ENCODE results near the gene LEMD2. TPM values are rescaled to one million over a fixed set of nuclear protein-coding genes. Genes with fewer than 3 reads are reported as not detected.

The LEMD2 gene
- total and polyA plus RNA-seq, 5 donors, result 29.5 to 34.6 (median 33.2) TPM

DNA sequence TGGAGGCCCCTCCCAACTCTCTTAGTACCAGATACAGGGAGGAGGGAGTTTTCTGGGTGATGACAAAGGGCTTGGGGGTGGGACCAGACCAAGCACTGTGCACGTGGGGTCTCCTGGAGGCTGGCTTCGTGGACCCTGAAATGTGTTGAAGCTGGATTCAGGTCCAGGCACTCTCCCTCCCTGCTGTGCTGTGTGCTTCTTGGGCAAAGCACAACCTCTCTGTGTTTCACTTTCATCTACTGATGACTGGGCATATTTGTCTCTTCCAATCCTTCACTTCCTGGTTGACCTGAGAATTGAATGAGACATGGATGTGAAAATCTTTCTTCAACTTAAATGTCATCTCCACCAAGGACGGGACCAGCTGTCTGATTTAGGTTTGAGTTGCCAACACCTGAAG lies 29.4 kb upstream of the LEMD2 start:
- no peak for DNase-seq
- Histone ChIP-seq H3K4me1 (ENCODE audit: control insufficient read depth, insufficient read depth, low read length) (no peaks in the 10 kb centered on the region), H3K4me3 (ENCODE audit: low read length) (no peak overlapping the region), H3K9me3 (ENCODE audit: control insufficient read depth, low read length) (no peaks in the 10 kb centered on the region), H3K27me3 (ENCODE audit: control insufficient read depth, insufficient read depth) (no peaks in the 10 kb centered on the region), H3K27ac (ENCODE audit: low read length) (no peak overlapping the region)
- ATAC-seq, result no peak
- WGBS, result 62% methylated on average over 3 of the region's 3 CpGs
- intact Hi-C loops (cut with DNase I), result no loop called here

DNA sequence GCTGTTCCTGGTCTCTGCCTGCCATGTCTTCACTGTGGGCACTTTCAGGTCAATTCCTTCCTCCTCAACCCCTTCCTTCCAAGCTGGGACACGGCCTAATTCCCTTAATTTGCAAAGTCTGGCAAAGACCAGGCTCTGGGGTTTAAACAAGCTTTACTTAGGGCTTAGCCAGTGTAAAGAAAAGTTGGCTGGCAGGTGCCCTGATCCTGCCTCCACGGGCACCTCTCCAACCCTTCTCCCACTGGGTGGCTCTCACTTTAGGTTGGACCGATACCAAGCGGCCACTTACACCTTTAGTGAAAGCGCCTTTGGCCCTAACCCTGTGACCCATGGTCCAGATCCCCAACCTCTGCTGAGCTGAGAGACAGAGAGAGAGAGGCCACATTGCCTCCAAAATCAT lies 28.6 kb upstream of the LEMD2 start:
- 74% methylated on average over 5 of the region's 5 CpGs for WGBS

DNA sequence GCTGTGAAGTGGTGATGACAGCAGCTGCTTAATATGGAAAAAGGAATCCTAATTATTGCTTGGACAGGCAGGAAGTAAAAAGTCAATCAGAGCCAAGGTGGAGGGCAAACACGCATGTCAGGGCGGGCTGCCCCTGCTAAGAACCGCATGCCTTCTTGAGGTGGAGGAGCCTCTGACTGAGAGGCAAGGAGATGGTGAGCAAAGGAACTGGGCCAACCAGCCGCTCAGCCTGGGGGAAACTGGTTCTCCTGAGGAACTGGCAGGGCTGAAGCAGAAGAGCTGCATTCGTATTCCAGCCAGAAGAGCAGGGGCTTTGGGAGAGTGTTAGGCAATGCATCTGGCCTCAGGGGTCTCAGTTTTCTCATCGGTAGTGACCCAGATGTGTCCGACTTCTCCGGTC lies 28.0 kb upstream of the LEMD2 start:
- intact Hi-C loops (cut with DNase I), result no loop called here
- ATAC-seq (no peak), DNase-seq (no peak)
- no peaks in the 10 kb centered on the region for H3K9me3 ChIP-seq (ENCODE audit: control insufficient read depth, low read length)
- 69% methylated on average over 8 of the region's 8 CpGs for WGBS
- H3K4me3 ChIP-seq (ENCODE audit: low read length), result no peak overlapping the region
- H3K4me1 ChIP-seq (ENCODE audit: control insufficient read depth, insufficient read depth, low read length), result no peaks in the 10 kb centered on the region
- no peak overlapping the region for H3K27ac ChIP-seq (ENCODE audit: low read length)
- no peaks in the 10 kb centered on the region for H3K27me3 ChIP-seq (ENCODE audit: control insufficient read depth, insufficient read depth)

More for the DNA sequence above, 28.6 kb upstream of the LEMD2 start:
- Histone ChIP-seq H3K4me1 (ENCODE audit: control insufficient read depth, insufficient read depth, low read length) (no peaks in the 10 kb centered on the region), H3K27ac (ENCODE audit: low read length) (no peak overlapping the region), H3K9me3 (ENCODE audit: control insufficient read depth, low read length) (no peaks in the 10 kb centered on the region), H3K4me3 (ENCODE audit: low read length) (no peak overlapping the region), H3K27me3 (ENCODE audit: control insufficient read depth, insufficient read depth) (no peaks in the 10 kb centered on the region)
- intact Hi-C loops (cut with DNase I), result no loop called here
- no peak for DNase-seq
- ATAC-seq, result no peak

DNA sequence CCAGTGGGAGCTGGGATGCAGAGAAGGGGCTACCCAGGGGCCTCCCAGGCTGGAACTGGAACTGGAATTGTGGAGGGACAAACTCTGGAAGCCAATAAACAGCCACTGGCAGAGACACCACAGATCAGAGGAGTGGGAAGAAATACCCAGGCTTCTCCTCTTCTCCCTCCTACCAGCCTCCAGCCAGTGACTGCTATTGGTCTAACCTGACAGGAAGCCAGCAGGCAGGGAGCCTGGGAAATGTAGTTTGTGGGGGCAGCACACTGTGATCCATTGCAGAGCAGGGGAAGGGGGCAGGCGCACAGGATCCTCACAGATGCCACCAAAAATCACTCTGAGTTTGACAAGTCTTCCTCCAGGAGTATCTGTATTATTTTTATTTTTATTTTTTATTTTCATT lies 26.9 kb upstream of the LEMD2 start:
- no peak for DNase-seq
- H3K27ac ChIP-seq (ENCODE audit: low read length), result no peak overlapping the region
- intact Hi-C loops (cut with DNase I), result no loop called here
- H3K4me1 ChIP-seq (ENCODE audit: control insufficient read depth, insufficient read depth, low read length), result no peaks in the 10 kb centered on the region
- H3K9me3 ChIP-seq (ENCODE audit: control insufficient read depth, low read length), result no peaks in the 10 kb centered on the region
- ATAC-seq, result no peak
- H3K4me3 ChIP-seq (ENCODE audit: low read length), result no peak overlapping the region
- WGBS, result 19% methylated on average over 1 of the region's 1 CpG
- no peaks in the 10 kb centered on the region for H3K27me3 ChIP-seq (ENCODE audit: control insufficient read depth, insufficient read depth)

DNA sequence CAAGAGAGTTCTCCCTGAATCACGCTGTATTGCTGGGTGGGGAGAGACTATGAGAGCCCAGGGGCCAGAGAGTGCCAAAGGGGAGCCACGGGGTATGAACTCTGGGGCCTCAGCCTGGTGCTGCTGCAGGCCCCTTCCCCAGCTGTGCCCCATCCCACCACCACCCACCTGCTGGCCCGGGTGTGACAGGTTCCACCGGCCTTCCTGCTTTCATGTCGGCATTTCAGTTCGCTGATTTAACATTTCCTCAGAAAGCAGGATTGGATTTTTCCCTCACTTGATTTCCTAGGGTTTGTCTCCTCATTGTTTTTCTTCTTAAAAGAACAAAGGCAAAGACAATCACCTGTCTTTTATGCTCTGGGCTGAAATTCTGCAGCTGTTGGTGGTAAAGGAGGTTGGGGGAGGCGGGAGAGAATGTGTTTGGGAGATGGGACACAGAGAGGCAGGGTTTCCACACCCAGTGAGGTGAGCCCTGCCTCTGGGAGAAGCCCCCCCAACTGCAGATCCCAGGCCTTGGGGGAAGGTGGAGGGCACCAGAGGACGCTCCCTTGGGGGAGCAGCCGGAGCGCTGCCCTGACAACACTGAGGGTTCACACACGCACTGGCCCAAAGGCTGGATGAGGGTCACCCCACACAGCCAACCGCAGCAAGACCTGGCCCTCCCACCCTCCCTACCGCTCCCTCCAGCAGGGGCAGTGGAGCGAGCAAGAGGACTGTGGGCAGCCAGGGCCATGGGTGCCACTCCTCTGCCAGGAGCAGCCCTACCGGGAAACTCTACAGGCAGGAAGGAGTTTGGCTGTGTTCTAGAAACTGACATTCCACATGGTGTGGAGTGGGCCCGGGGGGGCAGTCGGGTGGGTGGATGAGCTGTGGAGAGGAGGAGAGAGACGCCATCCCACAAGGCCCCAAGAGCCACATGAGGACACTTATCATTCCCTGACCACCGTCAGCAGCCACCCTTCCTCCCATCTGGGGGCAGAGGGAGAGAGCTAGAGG lies 25.4 kb upstream of the LEMD2 start:
- ATAC-seq, result no peak
- WGBS, result 67% methylated on average over 19 of the region's 19 CpGs
- Histone ChIP-seq H3K4me1 (ENCODE audit: control insufficient read depth, insufficient read depth, low read length) (no peaks in the 10 kb centered on the region), H3K27me3 (ENCODE audit: control insufficient read depth, insufficient read depth) (no peaks in the 10 kb centered on the region), H3K4me3 (ENCODE audit: low read length) (no peak overlapping the region), H3K27ac (ENCODE audit: low read length) (no peak overlapping the region), H3K9me3 (ENCODE audit: control insufficient read depth, low read length) (no peaks in the 10 kb centered on the region)
- intact Hi-C loops (cut with DNase I), result no loop called here
- DNase-seq, result no peak

DNA sequence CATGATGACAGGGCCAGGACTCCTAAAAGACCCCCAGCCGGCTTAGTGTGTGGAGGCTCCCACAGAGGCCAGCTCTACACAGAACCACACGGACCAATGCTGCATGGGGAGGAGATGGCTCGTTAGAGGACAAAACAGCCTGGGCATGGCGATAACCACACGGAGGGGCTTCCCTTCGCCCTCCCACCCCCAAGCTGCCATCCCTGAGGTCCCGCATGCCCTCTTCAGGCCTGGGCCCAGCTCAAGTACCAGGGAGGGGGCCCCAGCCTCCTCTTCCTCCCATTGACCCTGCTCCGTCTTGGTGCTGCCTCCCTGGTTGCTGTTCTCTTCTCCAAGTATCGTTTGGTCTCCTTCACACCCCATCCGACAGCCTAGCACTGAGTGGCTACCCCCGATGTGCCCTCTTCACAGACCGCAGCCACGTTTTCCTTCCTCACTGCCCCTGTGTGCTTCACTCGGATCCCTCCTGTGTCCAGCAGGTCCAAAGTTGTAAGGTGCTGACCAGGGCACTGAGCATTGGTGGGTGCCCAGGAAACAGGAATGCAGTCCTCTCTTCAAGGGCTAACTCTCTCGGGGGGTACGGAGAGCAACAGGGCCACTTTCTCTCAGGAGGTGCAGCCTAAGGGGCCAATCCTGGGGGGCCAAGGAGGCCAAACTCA lies 24.4 kb upstream of the LEMD2 start:
- Histone ChIP-seq H3K4me3 (ENCODE audit: low read length) (no peak overlapping the region), H3K4me1 (ENCODE audit: control insufficient read depth, insufficient read depth, low read length) (no peaks in the 10 kb centered on the region), H3K27me3 (ENCODE audit: control insufficient read depth, insufficient read depth) (no peaks in the 10 kb centered on the region), H3K27ac (ENCODE audit: low read length) (no peak overlapping the region), H3K9me3 (ENCODE audit: control insufficient read depth, low read length) (no peaks in the 10 kb centered on the region)
- 62% methylated on average over 16 of the region's 16 CpGs for WGBS
- DNase-seq, result no peak
- ATAC-seq, result no peak
- intact Hi-C loops (cut with DNase I), result no loop called here

DNA sequence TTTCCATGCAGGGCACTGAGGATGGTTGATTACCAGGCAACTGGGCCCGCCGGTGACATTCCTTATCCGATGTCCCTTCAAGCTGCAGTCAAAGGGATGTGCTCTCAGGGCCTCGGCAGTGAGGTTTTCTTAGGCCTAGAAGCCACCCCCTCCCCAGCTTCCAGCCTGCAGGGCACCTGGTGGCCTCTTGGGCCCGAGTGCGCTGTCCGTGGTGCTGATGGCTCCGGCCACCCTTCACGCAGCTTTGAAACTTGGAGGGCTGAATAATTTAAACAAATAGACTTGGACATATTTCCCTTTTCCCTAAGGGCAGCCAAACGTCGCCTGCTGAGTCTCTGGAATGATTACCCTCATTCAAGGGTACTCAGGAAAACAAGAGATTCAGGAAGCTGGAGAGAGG lies 23.7 kb upstream of the LEMD2 start:
- intact Hi-C loops (cut with DNase I), result no loop called here
- WGBS, result 4% methylated on average over 11 of the region's 11 CpGs
- Histone ChIP-seq H3K9me3 (ENCODE audit: control insufficient read depth, low read length) (no peaks in the 10 kb centered on the region), H3K27me3 (ENCODE audit: control insufficient read depth, insufficient read depth) (no peaks in the 10 kb centered on the region), H3K4me3 (ENCODE audit: low read length) (no peak overlapping the region), H3K27ac (ENCODE audit: low read length) (no peak overlapping the region), H3K4me1 (ENCODE audit: control insufficient read depth, insufficient read depth, low read length) (no peaks in the 10 kb centered on the region)
- peak in 1 of 2 donors; percentile 21 for ATAC-seq
- peak; percentile 41 to 80 (median 75) for DNase-seq

DNA sequence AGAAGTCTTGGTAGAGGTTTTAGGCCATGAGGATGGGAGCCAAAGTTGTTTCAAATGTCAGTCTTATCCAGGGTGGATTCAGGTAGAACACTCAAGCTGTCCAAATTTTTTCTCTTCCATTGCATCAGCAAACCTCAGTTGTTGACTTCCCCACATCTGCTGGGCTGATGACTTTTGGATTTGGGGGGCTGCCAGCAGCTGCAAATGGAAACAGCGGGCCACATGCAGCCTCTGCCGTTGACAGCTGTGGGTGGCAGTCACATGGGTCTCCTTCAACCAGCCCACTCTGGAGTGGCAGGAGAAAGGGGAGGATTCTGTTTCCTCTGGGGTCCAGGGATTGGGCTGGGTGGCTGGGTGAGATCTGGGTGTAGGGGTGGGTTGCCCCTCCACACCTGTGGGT lies 20.7 kb upstream of the LEMD2 start:
- Histone ChIP-seq H3K9me3 (ENCODE audit: control insufficient read depth, low read length) (no peaks in the 10 kb centered on the region), H3K4me3 (ENCODE audit: low read length) (no peak overlapping the region), H3K27me3 (ENCODE audit: control insufficient read depth, insufficient read depth) (no peaks in the 10 kb centered on the region), H3K4me1 (ENCODE audit: control insufficient read depth, insufficient read depth, low read length) (no peaks in the 10 kb centered on the region), H3K27ac (ENCODE audit: low read length) (no peak overlapping the region)
- no peak for DNase-seq
- intact Hi-C loops (cut with DNase I), result no loop called here
- 18% methylated on average over 2 of the region's 2 CpGs for WGBS
- ATAC-seq, result no peak

DNA sequence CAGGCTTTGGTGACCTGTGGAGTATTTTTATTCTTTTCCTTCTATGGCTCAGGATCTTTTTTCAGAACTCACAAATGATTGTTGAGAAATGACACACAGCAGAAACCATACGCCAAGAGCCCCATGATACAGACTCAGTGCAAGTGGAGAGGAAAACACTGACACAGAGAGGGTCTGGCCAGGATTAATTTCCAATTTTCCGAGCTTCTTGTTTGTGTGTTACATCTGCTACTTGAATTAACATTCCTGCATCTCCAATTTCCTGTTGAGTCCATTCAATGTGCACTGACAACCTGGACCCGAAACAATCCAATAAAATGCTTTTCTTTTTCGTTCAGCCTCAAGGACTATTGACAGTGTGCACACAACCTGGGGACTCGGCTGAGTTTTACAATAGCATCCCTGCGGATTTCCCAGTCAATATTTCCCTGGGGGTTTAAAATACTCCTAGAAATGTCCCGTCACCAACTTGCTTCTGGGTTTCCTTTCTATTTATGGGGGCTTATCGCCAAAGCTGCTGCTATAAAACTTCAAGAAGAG lies 19.8 kb upstream of the LEMD2 start:
- DNase-seq (no peak), ATAC-seq (no peak)
- 55% methylated on average over 8 of the region's 8 CpGs for WGBS
- H3K27ac ChIP-seq (ENCODE audit: low read length), result no peak overlapping the region
- no peaks in the 10 kb centered on the region for H3K9me3 ChIP-seq (ENCODE audit: control insufficient read depth, low read length)
- no peaks in the 10 kb centered on the region for H3K27me3 ChIP-seq (ENCODE audit: control insufficient read depth, insufficient read depth)
- H3K4me3 ChIP-seq (ENCODE audit: low read length), result no peak overlapping the region
- intact Hi-C loops (cut with DNase I), result no loop called here
- H3K4me1 ChIP-seq (ENCODE audit: control insufficient read depth, insufficient read depth, low read length), result no peaks in the 10 kb centered on the region

DNA sequence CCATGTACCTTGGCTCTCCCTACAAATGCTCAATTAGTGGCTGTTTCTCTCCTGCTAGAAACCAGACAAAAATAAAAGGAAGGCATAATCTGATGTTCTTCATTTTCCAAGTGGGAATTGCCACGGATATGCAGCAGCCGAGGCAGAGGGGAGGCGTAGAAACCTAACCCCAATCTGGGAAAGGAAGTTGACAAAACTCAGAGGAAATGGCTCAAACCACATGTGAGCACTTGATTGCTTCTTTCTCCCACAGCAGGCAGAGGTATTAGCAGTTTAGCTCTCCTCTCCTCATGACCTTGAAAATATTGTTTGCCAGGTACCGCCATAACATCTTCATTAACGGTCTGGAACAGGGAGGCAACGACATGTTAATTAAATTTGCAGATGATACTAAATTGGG lies 18.7 kb upstream of the LEMD2 start:
- ATAC-seq (peak in 1 of 2 donors; percentile 21), DNase-seq (no peak)
- intact Hi-C loops (cut with DNase I), result no loop called here
- H3K9me3 ChIP-seq (ENCODE audit: control insufficient read depth, low read length), result no peaks in the 10 kb centered on the region
- no peaks in the 10 kb centered on the region for H3K4me1 ChIP-seq (ENCODE audit: control insufficient read depth, insufficient read depth, low read length)
- no peak overlapping the region for H3K4me3 ChIP-seq (ENCODE audit: low read length)
- H3K27me3 ChIP-seq (ENCODE audit: control insufficient read depth, insufficient read depth), result no peaks in the 10 kb centered on the region
- WGBS, result 45% methylated on average over 6 of the region's 6 CpGs
- H3K27ac ChIP-seq (ENCODE audit: low read length), result no peak overlapping the region

DNA sequence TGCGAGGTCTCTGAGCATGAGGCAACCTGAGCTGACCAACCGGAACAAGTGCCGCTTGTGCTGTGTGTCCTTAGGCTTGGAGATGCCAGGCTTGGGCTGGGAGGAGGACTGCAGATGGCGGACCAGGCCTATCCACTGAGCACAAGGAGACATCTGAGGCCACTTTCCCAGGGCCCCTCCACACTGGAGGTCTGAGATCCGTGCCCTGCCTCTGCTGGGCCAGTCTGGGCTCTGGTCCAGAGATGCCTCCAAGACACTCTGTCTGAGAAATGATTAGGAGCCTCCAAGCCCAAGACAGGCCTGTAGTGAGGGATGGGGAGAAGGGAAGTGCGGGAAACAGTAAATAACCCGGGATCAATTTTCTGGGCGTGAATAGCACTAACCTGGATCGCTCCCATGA lies 17.9 kb upstream of the LEMD2 start:
- DNase-seq (no peak), ATAC-seq (no peak)
- no peak overlapping the region for H3K27ac ChIP-seq (ENCODE audit: low read length)
- no peaks in the 10 kb centered on the region for H3K4me1 ChIP-seq (ENCODE audit: control insufficient read depth, insufficient read depth, low read length)
- WGBS, result 81% methylated on average over 9 of the region's 9 CpGs
- intact Hi-C loops (cut with DNase I), result no loop called here
- no peak overlapping the region for H3K4me3 ChIP-seq (ENCODE audit: low read length)
- no peaks in the 10 kb centered on the region for H3K9me3 ChIP-seq (ENCODE audit: control insufficient read depth, low read length)
- H3K27me3 ChIP-seq (ENCODE audit: control insufficient read depth, insufficient read depth), result no peaks in the 10 kb centered on the region
